ENCODE measurements around the gene C7orf25. TPM values are rescaled to one million over a fixed set of nuclear protein-coding genes. Genes with fewer than 3 reads are reported as not detected.

The C7orf25 gene
- total and polyA plus RNA-seq, 2 of the 13 experiments (the other 11 are each of a cell fraction or from before 2014, with no cell fraction given) = 0.37 to 1.3 TPM

GRCh38 chr7:42883950-42884349 is 27.9 kb downstream of the C7orf25 start:
- H3K4me2 ChIP-seq (ENCODE audit: low read depth, low read length) = no peak overlapping the region
- H3K9ac ChIP-seq (ENCODE audit: insufficient read depth, low read depth, low read length) = no peak overlapping the region
- ATAC-seq (no peak), FAIRE-seq (no peak), DNase-seq (ENCODE audit: low spot score) (no peak)
- H4K20me1 ChIP-seq (ENCODE audit: insufficient read depth, low read length) = no peaks in the 10 kb centered on the region
- no peaks in the 10 kb centered on the region for H3K79me2 ChIP-seq (ENCODE audit: insufficient read depth, low read length)
- H3K27ac ChIP-seq (ENCODE audit: extremely low read length, insufficient read depth, low read length) = no peak overlapping the region
- no peak for TF ChIP-seq ZBTB20 (CRISPR knock-in tag; IDR thresholded peaks at IDR 0.05; ENCODE audit: borderline replicate concordance, low read depth)
- no peak for TF ChIP-seq SP2 (CRISPR knock-in tag; IDR thresholded peaks at IDR 0.05)
- no peak for TF ChIP-seq ZNF691 (CRISPR knock-in tag; IDR thresholded peaks at IDR 0.05; ENCODE audit: borderline replicate concordance, low read depth)
- no peak for TF ChIP-seq NR0B2 (CRISPR knock-in tag; IDR thresholded peaks at IDR 0.05)
- no peak for TF ChIP-seq CBFB (CRISPR knock-in tag; IDR thresholded peaks at IDR 0.05)
- TF ChIP-seq DRAP1 (CRISPR knock-in tag; IDR thresholded peaks at IDR 0.05) = no peak
- peaks cover 11% of the 10 kb centered on the region for H3K4me1 ChIP-seq (ENCODE audit: insufficient read depth, low read length)
- no peak overlapping the region for H2AFZ ChIP-seq (ENCODE audit: low read length)
- no peaks in the 10 kb centered on the region for H3K27me3 ChIP-seq (ENCODE audit: control insufficient read depth in 1 of 2, insufficient read depth in 2 of 2, low read length in 2 of 2)
- CTCF ChIA-PET (ENCODE audit: low intra/inter-chr PET ratio, low total read pairs) = no interaction called here
- BruUV-seq (replicated peaks) = no TSS peak
- in situ Hi-C loops (cut with HindIII; ENCODE audit: extremely low pct_ligation_motif_present, low pct_unique_long_range_greater_than_20kb) = no loop called here
- POLR2A ChIA-PET = no interaction called here
- intact Hi-C loops (cut with micrococcal nuclease; ENCODE audit: unreplicated experiment) = no loop called here
- H3K4me3 ChIP-seq (replicated peaks in 1 of 3; ENCODE audit: insufficient read depth in 1 of 3, low read depth in 2 of 3, low read length in 3 of 3) = no peak overlapping the region
- no peaks in the 10 kb centered on the region for H3K9me3 ChIP-seq (ENCODE audit: low read length)
- WGBS (ENCODE audit: low lambda C conversion rate) = no CpG with 5 or more reads among the region's 6 CpGs
- no peaks in the 10 kb centered on the region for H3K36me3 ChIP-seq (replicated peaks in 1 of 2; ENCODE audit: control insufficient read depth in 1 of 2, insufficient read depth in 2 of 2, low read length in 2 of 2)

- no peaks in the 10 kb centered on the region for H3K79me2 ChIP-seq (ENCODE audit: insufficient read depth, low read length)
- FAIRE-seq = no peak
- WGBS (ENCODE audit: low lambda C conversion rate) = 22% methylated on average over 2 of the region's 2 CpGs
- H3K27ac ChIP-seq (ENCODE audit: extremely low read length, insufficient read depth, low read length) = no peak overlapping the region
- no peak for TF ChIP-seq MTF1 (CRISPR knock-in tag; IDR thresholded peaks at IDR 0.05)
- no peak for TF ChIP-seq FOXA1 (IDR thresholded peaks at IDR 0.05)
- TF ChIP-seq FOXA1 (CRISPR knock-in tag; IDR thresholded peaks at IDR 0.05) = no peak
- TF ChIP-seq NFYC (CRISPR knock-in tag; IDR thresholded peaks at IDR 0.05) = no peak
- no peak for TF ChIP-seq MNT (IDR thresholded peaks at IDR 0.05)
- no peak for TF ChIP-seq ZNF577 (CRISPR knock-in tag; IDR thresholded peaks at IDR 0.05; ENCODE audit: borderline replicate concordance, low read depth)
- CTCF ChIA-PET (ENCODE audit: low intra/inter-chr PET ratio, low total read pairs) = no interaction called here
- no TSS peak for BruUV-seq (replicated peaks)
- POLR2A ChIA-PET = no interaction called here
- ATAC-seq = no peak
- H3K36me3 ChIP-seq (replicated peaks in 1 of 2; ENCODE audit: control insufficient read depth in 1 of 2, insufficient read depth in 2 of 2, low read length in 2 of 2) = no peaks in the 10 kb centered on the region
- H3K9me3 ChIP-seq (ENCODE audit: low read length) = no peaks in the 10 kb centered on the region
- H2AFZ ChIP-seq (ENCODE audit: low read length) = no peak overlapping the region
- no peak overlapping the region for H3K4me2 ChIP-seq (ENCODE audit: low read depth, low read length)
- H3K9ac ChIP-seq (ENCODE audit: insufficient read depth, low read depth, low read length) = no peak overlapping the region
- H3K27me3 ChIP-seq (ENCODE audit: control insufficient read depth in 1 of 2, insufficient read depth in 2 of 2, low read length in 2 of 2) = no peaks in the 10 kb centered on the region
- H4K20me1 ChIP-seq (ENCODE audit: insufficient read depth, low read length) = no peaks in the 10 kb centered on the region
- in situ Hi-C loops (cut with HindIII; ENCODE audit: extremely low pct_ligation_motif_present, low pct_unique_long_range_greater_than_20kb) (no loop called here), intact Hi-C loops (cut with micrococcal nuclease; ENCODE audit: unreplicated experiment) (no loop called here)
- DNase-seq (ENCODE audit: low spot score) = no peak
- no peak overlapping the region for H3K4me3 ChIP-seq (replicated peaks in 1 of 3; ENCODE audit: insufficient read depth in 1 of 3, low read depth in 2 of 3, low read length in 3 of 3)
- H3K4me1 ChIP-seq (ENCODE audit: insufficient read depth, low read length) = no peaks in the 10 kb centered on the region
Observed at GRCh38 chr7:42880392-42880791, 31.5 kb downstream of the C7orf25 start.
